Measurements from ENCODE around the gene ATG4D.

ATG4D gene

GRCh38 chr19:10555610-10555973, 11.9 kb downstream of the ATG4D start:
- ChIA-PET CTCF (interaction anchor here (1.8 kb wide), 1 partner anchor 13 kb away, joined by 4 read pairs; no protein-coding TSS in a partner anchor), POLR2A (interaction anchor here (0.6 to 2.3 kb wide), 3 partner anchors 10 to 14 kb away, joined by 3 to 7 read pairs (median 3); partner anchors contain the start of genes CDKN2D and KRI1)
- no peak overlapping the region for H3K4me3 ChIP-seq (ENCODE audit: low read depth, low read length)
- no peaks in the 10 kb centered on the region for H3K4me1 ChIP-seq (ENCODE audit: control insufficient read depth, insufficient read depth, low read length)
- no peak overlapping the region for H3K27ac ChIP-seq (ENCODE audit: extremely low read depth, low read depth, low read length)
- H3K36me3 ChIP-seq (ENCODE audit: control insufficient read depth in 2 of 2, insufficient read depth in 1 of 2, low read length in 2 of 2), result peaks cover 28 to 90% of the 10 kb centered on the region in 2 experiments; a peak in 2 of 3 replicates
- TF ChIP-seq PRDM4 (tag by site-specific recombination; IDR thresholded peaks at IDR 0.05) (0 out of 2 replicates have a peak, but pooled peaks have one; percentile 32), AEBP2 (tag by site-specific recombination; IDR thresholded peaks at IDR 0.05; ENCODE audit: borderline replicate concordance) (no peak)
- H3K9me3 ChIP-seq (ENCODE audit: control insufficient read depth, insufficient read depth, low read depth, low read length), result no peaks in the 10 kb centered on the region

- no peak overlapping the region for H3K27ac ChIP-seq (ENCODE audit: extremely low read depth, low read depth, low read length)
- H3K36me3 ChIP-seq (ENCODE audit: control insufficient read depth in 2 of 2, insufficient read depth in 1 of 2, low read length in 2 of 2), result peaks cover 24 to 90% of the 10 kb centered on the region in 2 experiments; a peak in 2 of 3 replicates
- ChIA-PET CTCF (interaction anchor here (1.0 kb wide), 1 partner anchor 142 kb away, joined by 5 read pairs; no protein-coding TSS in a partner anchor), POLR2A (no interaction called here)
- TF ChIP-seq HIC1 (tag by site-specific recombination; IDR thresholded peaks at IDR 0.05) (peak; percentile 40; the same call in 1 of the 2 replicates), ZNF529 (tag by site-specific recombination; IDR thresholded peaks at IDR 0.05; ENCODE audit: insufficient replicate concordance) (no peak)
- no peaks in the 10 kb centered on the region for H3K4me1 ChIP-seq (ENCODE audit: control insufficient read depth, insufficient read depth, low read length)
- no peak overlapping the region for H3K4me3 ChIP-seq (ENCODE audit: low read depth, low read length)
- no peaks in the 10 kb centered on the region for H3K9me3 ChIP-seq (ENCODE audit: control insufficient read depth, insufficient read depth, low read depth, low read length)
Measured at GRCh38 chr19:10557603-10558197, 14.0 kb downstream of the ATG4D start.

GRCh38 chr19:10560154-10560553, 16.4 kb downstream of the ATG4D start:
- Histone ChIP-seq H3K36me3 (ENCODE audit: control insufficient read depth in 2 of 2, insufficient read depth in 1 of 2, low read length in 2 of 2) (peaks cover 29 to 74% of the 10 kb centered on the region in 2 experiments; a peak in 2 of 3 replicates), H3K4me3 (ENCODE audit: low read depth, low read length) (no peak overlapping the region), H3K9me3 (ENCODE audit: control insufficient read depth, insufficient read depth, low read depth, low read length) (no peaks in the 10 kb centered on the region), H3K4me1 (ENCODE audit: control insufficient read depth, insufficient read depth, low read length) (peaks cover 4% of the 10 kb centered on the region; the same call in 1 of the 2 replicates), H3K27ac (ENCODE audit: extremely low read depth, low read depth, low read length) (no peak overlapping the region)
- POLR2A ChIA-PET, result no interaction called here
- CTCF ChIA-PET, result interaction anchor here (1.0 kb wide), 1 partner anchor 54 kb away, joined by 3 read pairs; no protein-coding TSS in a partner anchor
- TF ChIP-seq ZNF529 (tag by site-specific recombination; IDR thresholded peaks at IDR 0.05; ENCODE audit: insufficient replicate concordance), result no peak
- TF ChIP-seq ATF2 (tag by site-specific recombination; IDR thresholded peaks at IDR 0.05; ENCODE audit: low read depth), result no peak
- TF ChIP-seq ZNF629 (tag by site-specific recombination; IDR thresholded peaks at IDR 0.05), result no peak
- no peak for TF ChIP-seq ZXDB (tag by site-specific recombination; IDR thresholded peaks at IDR 0.05)
- peak; percentile 91 for TF ChIP-seq ZNF513 (tag by site-specific recombination; IDR thresholded peaks at IDR 0.05)
- no peak for TF ChIP-seq SCRT1 (tag by site-specific recombination; IDR thresholded peaks at IDR 0.05; ENCODE audit: borderline replicate concordance)
- TF ChIP-seq MEIS1 (CRISPR knock-in tag; IDR thresholded peaks at IDR 0.05; ENCODE audit: borderline replicate concordance), result no peak
- no peak for TF ChIP-seq ZFP3 (tag by site-specific recombination; IDR thresholded peaks at IDR 0.05; ENCODE audit: low read depth)
